Pancreas (tissue), 10 donors: ENCODE measurements around the gene POGLUT3. TPM values are rescaled to one million over a fixed set of nuclear protein-coding genes. Genes with fewer than 3 reads are reported as not detected.

Source experiments
- ATAC-seq, 4 donors: fragments of 200-7000 bp; cut with Tn5 transposase; one replicate each; pipeline versions ENCODE4 v1.8.0 to v1.9.1; 2020; ENCODE audit warnings: mild to moderate bottlenecking in 4 of 4, moderate library complexity in 4 of 4
- DNase-seq, 6 donors: peaks; one replicate each; pipeline ENCODE4 v3.0.0-alpha.2; 2020
- FAIRE-seq: peaks from 2 replicates; lab custom pipeline; 2012; peaks lifted over from hg19 to GRCh38; lab: Jason Lieb, UNC
- H3K27ac ChIP-seq, 4 donors: fragments of 200-600 bp; sonication (generic); 1 replicate in 3 of 4; 2 replicates in 1 of 4; pipeline versions ENCODE4 v1.5.0 to v1.8.0; 2020
- H3K27me3 ChIP-seq, 4 donors: fragments of 200-600 bp; one replicate each; pipeline ENCODE4 v1.8.0; 2021
- H3K36me3 ChIP-seq, 3 donors: fragments of 200-600 bp; sonication (generic) in 1 of 3; one replicate each; pipeline versions ENCODE4 v1.5.0 to v1.8.0; 2020 to 2021
- H3K4me1 ChIP-seq, 3 donors: fragments of 200-600 bp; one replicate each; pipeline ENCODE4 v1.8.0; 2021
- H3K4me3 ChIP-seq, 4 donors: fragments of 200-600 bp; sonication (generic) in 2 of 4; one replicate each; pipeline versions ENCODE4 v1.5.0 to v1.8.0; 2020 to 2021
- H3K9me3 ChIP-seq, 4 donors: fragments of 200-600 bp; one replicate each; pipeline ENCODE4 v1.8.0; 2021
- WGBS, 2 donors: extraction: QIAGEN DNeasy Blood & Tissue Kit; methylation state at CpG; one replicate each; pipeline ENCODE4 v1.1.7; 2013; 5-methylcytosine and 5-hydroxymethylcytosine counted together
- intact Hi-C, 3 donors: fragments of 100-400 bp; cut with DNase I; formaldehyde crosslinking; loops; one replicate each; pipeline versions ENCODE4 v1.11.1 to v1.14.2; 2022
- polyA plus RNA-seq, 2 donors: library from polyadenylated mRNA; stranded (reverse); fragments of 200-250 nt; gene quantifications; one replicate each; pipeline ENCODE4 v1.2.3, GENCODE V29; 2013
- total RNA-seq, 6 donors: library from RNA; stranded (reverse); fragmentation: NEBNext Ultra II Directional in 4 of 6; extraction: Animal tissue kit (Norgen Biotek cat#: 25700) in 4 of 6; gene quantifications; one replicate each; pipeline versions ENCODE4 v1.2.1 to v1.2.4, GENCODE V29; 2021 to 2023
- TF ChIP-seq, protein P1 (sequence below), 4 donors: fragments of 200-600 bp; sonication (generic) in 3 of 4; IDR thresholded peaks; one replicate each; pipeline versions ENCODE4 v1.5.0 to v1.8.0; 2021; ENCODE audit warnings: antibody characterized with exemption in 4 of 4
- donor health status: healthy with polysubstance abuse.
- donor health status: DM: no; HTN: no; CAD: no; lungs with moderate emphysema.
- donor health status: DM: no; HTN: no; CAD: no.
- donor health status: control.
- donor health status: control.
- donor health status: Bipolar disorder and iron deficiency.
- donor health status: DM: yes; HTN: yes; CAD: no.
- donor health status: DM: no; HTN: no; CAD: no.
- donor health status: DM: no; HTN: no; CAD: no.
- donor health status: DM: yes; HTN: yes; CAD: no.

Gene POGLUT3
- total and polyA plus RNA-seq, 8 donors: 3.8 to 12.1 (median 7.5) TPM

DNA sequence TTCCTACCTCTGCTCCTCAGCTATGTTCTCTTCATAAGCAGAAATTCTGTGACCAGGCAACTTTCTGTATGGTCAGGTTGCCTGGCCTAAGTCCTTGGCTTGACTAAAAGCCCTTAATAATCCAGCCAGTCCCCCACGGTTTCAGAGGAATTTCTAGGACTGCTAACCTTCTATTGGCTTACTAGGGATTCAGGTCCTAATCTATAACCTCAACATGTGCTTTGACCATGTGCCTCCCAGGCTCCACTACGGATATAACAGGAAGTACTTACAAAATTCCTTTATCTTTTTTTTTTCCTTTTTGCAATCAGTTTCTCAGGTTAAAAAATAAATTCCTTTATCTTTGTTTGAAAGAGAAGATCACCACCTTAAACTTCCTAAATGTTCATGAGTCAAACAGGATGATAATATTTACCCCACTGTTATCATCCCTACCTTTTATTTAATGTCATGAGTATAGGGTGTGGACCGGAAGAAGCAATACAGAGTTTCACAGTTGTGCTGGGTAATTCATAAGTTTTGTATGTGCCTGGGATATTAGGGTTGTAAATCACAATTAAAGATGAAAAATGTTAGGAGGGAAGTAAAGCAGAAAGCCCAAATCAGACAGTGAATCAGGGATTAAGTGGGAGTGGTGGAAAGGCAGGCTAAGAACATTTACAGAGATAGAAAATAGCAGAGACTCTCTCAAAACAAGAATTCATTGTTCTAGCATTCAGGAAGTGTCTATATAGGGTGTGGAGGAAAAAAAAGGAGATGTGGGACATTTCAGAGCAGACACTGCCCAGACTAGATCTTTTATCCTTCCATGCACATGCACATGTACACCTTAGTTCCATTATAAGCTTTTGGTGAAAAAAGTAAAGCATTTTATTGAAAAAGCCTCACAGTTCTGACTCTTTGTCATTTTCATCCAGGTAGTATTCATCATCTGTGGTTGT, 10.7 kb upstream of the POGLUT3 start:
- no peaks in the 10 kb centered on the region for H3K27me3 ChIP-seq
- H3K4me1 ChIP-seq: no peaks in the 10 kb centered on the region
- no peak overlapping the region for H3K4me3 ChIP-seq
- H3K27ac ChIP-seq: no peak overlapping the region
- no peak for DNase-seq
- no peak for FAIRE-seq
- WGBS, 2 donors: 51 to 58% methylated on average over 3 of the region's 3 CpGs
- ATAC-seq: no peak
- no peaks in the 10 kb centered on the region for H3K9me3 ChIP-seq
- intact Hi-C loops: no loop called here
- TF ChIP-seq, protein P1, sequence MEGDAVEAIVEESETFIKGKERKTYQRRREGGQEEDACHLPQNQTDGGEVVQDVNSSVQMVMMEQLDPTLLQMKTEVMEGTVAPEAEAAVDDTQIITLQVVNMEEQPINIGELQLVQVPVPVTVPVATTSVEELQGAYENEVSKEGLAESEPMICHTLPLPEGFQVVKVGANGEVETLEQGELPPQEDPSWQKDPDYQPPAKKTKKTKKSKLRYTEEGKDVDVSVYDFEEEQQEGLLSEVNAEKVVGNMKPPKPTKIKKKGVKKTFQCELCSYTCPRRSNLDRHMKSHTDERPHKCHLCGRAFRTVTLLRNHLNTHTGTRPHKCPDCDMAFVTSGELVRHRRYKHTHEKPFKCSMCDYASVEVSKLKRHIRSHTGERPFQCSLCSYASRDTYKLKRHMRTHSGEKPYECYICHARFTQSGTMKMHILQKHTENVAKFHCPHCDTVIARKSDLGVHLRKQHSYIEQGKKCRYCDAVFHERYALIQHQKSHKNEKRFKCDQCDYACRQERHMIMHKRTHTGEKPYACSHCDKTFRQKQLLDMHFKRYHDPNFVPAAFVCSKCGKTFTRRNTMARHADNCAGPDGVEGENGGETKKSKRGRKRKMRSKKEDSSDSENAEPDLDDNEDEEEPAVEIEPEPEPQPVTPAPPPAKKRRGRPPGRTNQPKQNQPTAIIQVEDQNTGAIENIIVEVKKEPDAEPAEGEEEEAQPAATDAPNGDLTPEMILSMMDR (IDR thresholded peaks at IDR 0.05): no peak
- H3K36me3 ChIP-seq: peaks cover 0 to 3% (median 0%) of the 10 kb centered on the region in 3 donors

DNA sequence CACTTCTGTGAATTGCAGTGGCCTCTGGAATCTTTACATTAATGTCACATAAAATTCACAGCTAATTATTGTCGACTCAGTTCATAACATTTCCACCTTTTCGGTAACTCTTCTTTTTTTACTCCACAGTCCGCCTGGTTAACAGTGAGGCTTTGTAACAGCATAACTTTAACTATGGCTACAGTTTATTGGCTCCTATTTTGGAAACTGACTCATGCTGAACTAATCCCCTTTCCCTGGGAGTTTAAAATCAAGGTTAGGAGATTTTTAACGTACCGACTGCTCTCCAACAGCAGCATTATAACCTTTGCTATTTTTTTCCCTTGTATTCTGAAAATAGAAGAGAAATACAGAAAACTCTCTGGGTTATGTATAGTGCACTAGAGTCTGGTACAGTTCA, 3.2 kb upstream of the POGLUT3 start:
- no peak for FAIRE-seq
- TF ChIP-seq, protein P1 (IDR thresholded peaks at IDR 0.05): no peak
- H3K36me3 ChIP-seq: no peaks in the 10 kb centered on the region
- intact Hi-C loops: no loop called here
- 88 to 89% methylated on average over 5 of the region's 5 CpGs for WGBS, 2 donors
- H3K27ac ChIP-seq: no peak overlapping the region
- no peak for ATAC-seq
- H3K4me3 ChIP-seq: no peak overlapping the region
- no peak for DNase-seq
- H3K4me1 ChIP-seq: peaks cover 6 to 7% (median 7%) of the 10 kb centered on the region in 3 donors
- H3K27me3 ChIP-seq: no peaks in the 10 kb centered on the region
- H3K9me3 ChIP-seq: no peaks in the 10 kb centered on the region

DNA sequence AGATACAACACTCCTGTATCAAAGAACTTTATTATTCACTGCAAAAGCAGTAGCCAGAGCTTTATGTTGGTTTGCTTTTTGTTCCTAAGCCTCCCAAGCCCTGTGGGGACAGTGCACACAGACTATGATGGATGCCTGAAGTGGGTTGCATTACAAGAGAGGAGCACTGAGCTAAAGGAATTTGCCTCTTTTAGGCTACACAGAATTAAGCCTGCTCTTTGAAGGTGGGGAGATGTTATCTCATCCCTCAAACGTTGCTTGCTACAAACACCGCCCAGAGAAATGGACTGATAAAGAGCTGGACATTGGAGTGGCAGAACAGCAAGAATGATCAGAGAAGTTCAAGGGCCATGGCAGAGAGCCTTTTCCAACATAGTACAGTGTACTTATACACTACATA, 2.5 kb upstream of the POGLUT3 start:
- H3K36me3 ChIP-seq: no peaks in the 10 kb centered on the region
- no peak for FAIRE-seq
- no peaks in the 10 kb centered on the region for H3K27me3 ChIP-seq
- no peaks in the 10 kb centered on the region for H3K9me3 ChIP-seq
- H3K4me3 ChIP-seq: no peak overlapping the region
- TF ChIP-seq, protein P1 (IDR thresholded peaks at IDR 0.05): no peak
- 49 to 55% methylated on average over 2 of the region's 2 CpGs for WGBS, 2 donors
- H3K4me1 ChIP-seq: peaks cover 6 to 11% (median 8%) of the 10 kb centered on the region in 3 donors
- no peak for DNase-seq
- no peak overlapping the region for H3K27ac ChIP-seq
- ATAC-seq: no peak
- intact Hi-C loops: no loop called here

DNA sequence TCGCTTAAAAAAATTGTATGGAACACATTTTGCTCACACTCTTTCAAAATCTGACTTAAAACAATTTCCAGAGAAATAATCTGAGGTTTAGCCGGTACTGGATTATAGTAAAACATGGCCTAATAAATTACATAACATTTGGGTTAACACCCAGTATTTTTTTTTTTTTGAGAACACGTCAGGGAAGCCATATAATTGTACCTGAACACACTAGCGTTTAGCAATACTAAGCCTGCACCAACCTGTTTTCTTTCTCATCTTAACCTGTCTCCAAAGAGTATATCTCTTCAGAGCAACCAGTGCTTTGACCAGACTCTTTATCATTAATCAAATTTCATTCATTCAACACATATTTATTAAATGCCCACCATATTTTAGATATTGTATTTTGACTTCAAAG, 2.0 kb upstream of the POGLUT3 start:
- intact Hi-C loops: no loop called here
- WGBS, 2 donors: 87 to 92% methylated on average over 4 of the region's 4 CpGs
- Histone ChIP-seq H3K27ac (no peak overlapping the region), H3K27me3 (no peaks in the 10 kb centered on the region), H3K36me3 (no peaks in the 10 kb centered on the region), H3K4me3 (no peak overlapping the region), H3K9me3 (no peaks in the 10 kb centered on the region), H3K4me1 (peaks cover 6 to 11% (median 8%) of the 10 kb centered on the region in 3 donors)
- ATAC-seq (no peak), FAIRE-seq (no peak), DNase-seq (no peak)
- TF ChIP-seq, protein P1 (IDR thresholded peaks at IDR 0.05): no peak
